Measurements from ENCODE around the gene WDR93.

Gene WDR93

DNA sequence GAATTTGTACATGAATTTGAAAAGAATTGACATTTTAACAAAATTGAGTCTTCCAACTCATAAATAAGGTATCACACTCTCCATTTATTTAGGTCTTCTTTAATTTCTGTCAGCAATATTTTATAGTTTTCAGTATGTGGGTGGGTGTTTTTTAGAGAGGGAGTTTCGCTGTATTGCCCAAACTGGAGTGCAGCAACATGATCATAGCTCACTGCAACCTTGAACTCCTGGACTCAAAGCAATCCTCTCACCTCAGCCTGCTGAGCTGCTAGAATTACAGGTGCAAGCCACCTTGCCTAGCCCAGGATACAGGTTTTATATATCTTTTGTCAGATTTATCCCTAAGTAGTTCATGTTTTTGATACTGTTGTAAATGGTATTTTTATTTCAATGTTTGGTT is 4.6 kb downstream of the WDR93 start:
- H3K4me3 ChIP-seq (replicated peaks in 1 of 2; ENCODE audit: low read depth in 2 of 2, low read length in 2 of 2): no peak overlapping the region
- TF ChIP-seq, protein P1, sequence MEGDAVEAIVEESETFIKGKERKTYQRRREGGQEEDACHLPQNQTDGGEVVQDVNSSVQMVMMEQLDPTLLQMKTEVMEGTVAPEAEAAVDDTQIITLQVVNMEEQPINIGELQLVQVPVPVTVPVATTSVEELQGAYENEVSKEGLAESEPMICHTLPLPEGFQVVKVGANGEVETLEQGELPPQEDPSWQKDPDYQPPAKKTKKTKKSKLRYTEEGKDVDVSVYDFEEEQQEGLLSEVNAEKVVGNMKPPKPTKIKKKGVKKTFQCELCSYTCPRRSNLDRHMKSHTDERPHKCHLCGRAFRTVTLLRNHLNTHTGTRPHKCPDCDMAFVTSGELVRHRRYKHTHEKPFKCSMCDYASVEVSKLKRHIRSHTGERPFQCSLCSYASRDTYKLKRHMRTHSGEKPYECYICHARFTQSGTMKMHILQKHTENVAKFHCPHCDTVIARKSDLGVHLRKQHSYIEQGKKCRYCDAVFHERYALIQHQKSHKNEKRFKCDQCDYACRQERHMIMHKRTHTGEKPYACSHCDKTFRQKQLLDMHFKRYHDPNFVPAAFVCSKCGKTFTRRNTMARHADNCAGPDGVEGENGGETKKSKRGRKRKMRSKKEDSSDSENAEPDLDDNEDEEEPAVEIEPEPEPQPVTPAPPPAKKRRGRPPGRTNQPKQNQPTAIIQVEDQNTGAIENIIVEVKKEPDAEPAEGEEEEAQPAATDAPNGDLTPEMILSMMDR (IDR thresholded peaks at IDR 0.05; ENCODE audit: low read depth, low read length): no peak
- no peak for DNase-seq (ENCODE audit: low read depth in 2 of 2)

DNA sequence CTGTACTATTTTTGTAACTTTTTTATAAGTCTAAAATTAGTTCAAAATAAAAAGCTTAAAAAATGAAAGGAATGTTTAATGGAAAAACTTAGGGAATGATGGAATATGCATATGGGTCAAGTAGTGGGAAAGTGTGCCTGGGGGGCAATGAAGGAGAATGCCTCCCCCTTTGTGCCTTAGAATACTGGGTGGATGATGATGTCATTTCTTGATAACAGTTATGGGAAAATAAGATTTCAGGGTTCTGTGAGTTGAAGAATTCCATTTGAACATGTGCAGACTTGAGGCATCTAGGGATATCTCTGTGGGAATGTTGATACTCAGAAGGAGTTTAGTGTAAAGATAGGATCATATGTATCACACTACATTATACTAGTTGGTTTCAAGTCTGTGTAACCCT is 13.8 kb downstream of the WDR93 start:
- DNase-seq (ENCODE audit: low read depth in 2 of 2): peak in 1 of 2 donors; percentile 23
- TF ChIP-seq, protein P1 (IDR thresholded peaks at IDR 0.05; ENCODE audit: low read depth, low read length): no peak
- H3K4me3 ChIP-seq (replicated peaks in 1 of 2; ENCODE audit: low read depth in 2 of 2, low read length in 2 of 2): no peak overlapping the region

DNA sequence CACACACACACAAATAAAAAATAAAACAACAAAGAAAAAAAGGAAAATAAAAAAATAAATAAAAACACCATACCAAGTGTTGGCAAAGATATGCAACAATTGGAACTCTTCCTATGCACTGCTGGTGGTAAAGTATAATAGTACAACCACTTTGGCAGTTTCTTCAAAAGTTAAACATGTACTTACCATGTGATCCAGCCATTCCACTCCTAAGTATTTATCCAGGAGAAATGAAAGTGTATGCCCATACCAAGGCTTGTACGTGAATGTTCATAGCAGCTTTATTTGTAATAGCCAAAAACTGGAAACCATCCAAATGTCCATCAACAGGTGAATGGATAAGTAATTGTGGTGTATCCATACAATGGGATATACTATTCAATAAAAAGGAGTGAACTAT is 17.0 kb downstream of the WDR93 start:
- no peak overlapping the region for H3K4me3 ChIP-seq (replicated peaks in 1 of 2; ENCODE audit: low read depth in 2 of 2, low read length in 2 of 2)
- no peak for DNase-seq (ENCODE audit: low read depth in 2 of 2)
- TF ChIP-seq, protein P1 (IDR thresholded peaks at IDR 0.05; ENCODE audit: low read depth, low read length): no peak

DNA sequence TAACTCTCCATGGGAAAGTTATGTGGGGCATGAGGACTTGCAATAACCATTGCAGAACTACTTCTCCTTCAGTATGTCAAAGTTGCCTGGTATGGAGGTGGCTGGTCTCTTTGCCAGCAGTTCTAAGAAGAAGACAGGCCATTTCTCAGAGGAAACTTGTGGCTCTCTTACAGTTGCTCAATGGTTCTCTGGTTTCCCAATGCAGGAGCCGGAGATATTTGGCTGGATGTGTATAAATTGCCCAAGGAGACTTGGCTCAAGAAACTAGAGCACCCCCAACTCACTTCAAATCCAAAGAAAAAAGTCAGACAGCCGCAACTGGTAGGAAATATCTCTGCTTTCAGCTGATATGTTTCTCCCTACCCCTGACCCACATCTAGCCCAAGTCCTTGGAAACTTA is 24.2 kb downstream of the WDR93 start:
- TF ChIP-seq, protein P1 (IDR thresholded peaks at IDR 0.05; ENCODE audit: low read depth, low read length): no peak
- DNase-seq (ENCODE audit: low read depth in 2 of 2): peak; percentile 3 to 74
- no peak overlapping the region for H3K4me3 ChIP-seq (replicated peaks in 1 of 2; ENCODE audit: low read depth in 2 of 2, low read length in 2 of 2)

DNA sequence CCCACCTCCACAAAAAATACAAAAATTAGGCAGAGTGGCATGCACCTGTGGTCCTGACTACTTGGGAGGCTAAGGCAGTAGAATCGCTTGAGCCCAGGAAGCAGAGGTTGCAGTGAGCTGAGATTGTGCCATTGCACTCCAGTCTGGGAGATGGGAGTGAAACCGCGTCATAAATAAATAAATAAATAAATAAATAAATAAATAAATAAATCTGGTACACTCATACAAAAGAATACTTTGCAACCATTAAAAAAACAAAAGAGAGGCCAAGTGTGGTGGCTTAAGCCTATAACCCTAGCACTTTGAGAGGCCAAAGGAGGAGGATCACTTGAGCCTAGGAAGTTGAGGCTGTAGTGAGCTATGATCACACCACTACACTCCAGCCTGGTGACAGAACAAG is 32.4 kb downstream of the WDR93 start:
- DNase-seq (ENCODE audit: low read depth in 2 of 2): no peak
- TF ChIP-seq, protein P1 (IDR thresholded peaks at IDR 0.05; ENCODE audit: low read depth, low read length): no peak

DNA sequence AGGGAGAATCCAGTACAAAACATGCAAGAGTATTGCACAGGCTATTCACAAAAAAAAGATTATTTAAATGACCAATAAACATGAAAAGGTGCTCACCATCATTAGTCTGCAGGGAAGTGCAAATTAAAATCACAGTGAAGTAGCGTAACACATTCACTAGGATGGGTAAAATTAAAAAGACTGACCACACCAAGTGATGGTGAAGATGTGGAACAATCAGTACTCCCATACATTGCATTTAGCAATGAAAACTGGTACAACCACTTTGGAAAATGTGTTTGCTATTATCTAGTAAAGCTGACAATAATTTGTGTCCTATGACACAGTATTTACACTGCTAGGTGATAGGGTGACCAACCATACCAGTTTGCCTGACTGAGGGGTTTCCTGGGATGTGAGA is 34.0 kb downstream of the WDR93 start:
- H3K4me3 ChIP-seq (replicated peaks in 1 of 2; ENCODE audit: low read depth in 2 of 2, low read length in 2 of 2): no peak overlapping the region
- TF ChIP-seq, protein P1 (IDR thresholded peaks at IDR 0.05; ENCODE audit: low read depth, low read length): no peak
- no peak for DNase-seq (ENCODE audit: low read depth in 2 of 2)

More for the DNA sequence above, 32.4 kb downstream of the WDR93 start:
- no peak overlapping the region for H3K4me3 ChIP-seq (replicated peaks in 1 of 2; ENCODE audit: low read depth in 2 of 2, low read length in 2 of 2)

DNA sequence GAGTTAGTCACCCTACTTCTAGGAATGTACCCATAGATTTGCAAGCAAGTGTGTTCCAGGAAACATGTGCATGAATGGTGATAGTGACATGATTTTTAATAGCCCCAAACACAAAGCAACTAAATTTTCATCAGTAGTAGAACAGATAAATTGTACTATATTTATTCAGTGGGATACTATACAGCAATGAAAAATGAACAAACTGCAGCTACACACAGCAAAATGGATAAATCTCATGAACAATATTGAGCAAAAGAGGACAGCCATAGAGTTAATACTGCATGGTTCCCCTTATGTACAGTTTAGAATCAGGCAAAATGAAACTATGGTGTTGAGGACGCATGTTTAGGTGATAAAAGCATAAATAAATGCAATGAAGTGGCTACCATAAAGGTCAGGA is 34.5 kb downstream of the WDR93 start:
- TF ChIP-seq, protein P1 (IDR thresholded peaks at IDR 0.05; ENCODE audit: low read depth, low read length): no peak
- H3K4me3 ChIP-seq (replicated peaks in 1 of 2; ENCODE audit: low read depth in 2 of 2, low read length in 2 of 2): no peak overlapping the region
- DNase-seq (ENCODE audit: low read depth in 2 of 2): no peak

All from cardiac fibroblast (primary cell).